Measurements from ENCODE around the gene ARHGAP6.
A peak's percentile ranks its signal among the peaks of the same experiment; 100 is the strongest.

ARHGAP6 gene

GRCh38 chrX:11382930-11383329, 282.8 kb downstream of the ARHGAP6 start:
- no peak for TF ChIP-seq RAD21 (IDR thresholded peaks at IDR 0.05; ENCODE audit: low read depth)
- no peak for TF ChIP-seq CEBPB (IDR thresholded peaks at IDR 0.05)
- TF ChIP-seq CREB1 (IDR thresholded peaks at IDR 0.05; ENCODE audit: low read depth) = no peak
- no peak for TF ChIP-seq MAX (IDR thresholded peaks at IDR 0.05)
- no peak for TF ChIP-seq TEAD4 (IDR thresholded peaks at IDR 0.05)
- TF ChIP-seq FOXM1 (IDR thresholded peaks at IDR 0.05; ENCODE audit: borderline replicate concordance, low read depth) = no peak
- TF ChIP-seq EP300 (IDR thresholded peaks at IDR 0.05; ENCODE audit: borderline replicate concordance) = no peak
- no peak for TF ChIP-seq YY1 (IDR thresholded peaks at IDR 0.05; ENCODE audit: low read depth)
- TF ChIP-seq EGR1 (IDR thresholded peaks at IDR 0.05) = no peak
- no peak for TF ChIP-seq ZBTB7A (IDR thresholded peaks at IDR 0.05; ENCODE audit: low read depth)
- no peak for TF ChIP-seq REST (IDR thresholded peaks at IDR 0.05; ENCODE audit: low read depth)
- TF ChIP-seq NFIC (IDR thresholded peaks at IDR 0.05) = no peak
- TF ChIP-seq TAF1 (IDR thresholded peaks at IDR 0.05; ENCODE audit: low read depth) = no peak
- TF ChIP-seq TCF12 (IDR thresholded peaks at IDR 0.05; ENCODE audit: low read depth) = no peak
- no peak for TF ChIP-seq USF1 (IDR thresholded peaks at IDR 0.05)

GRCh38 chrX:11381464-11381863, 284.3 kb downstream of the ARHGAP6 start:
- peak; percentile 39 for TF ChIP-seq RAD21 (IDR thresholded peaks at IDR 0.05; ENCODE audit: low read depth)
- TF ChIP-seq EP300 (IDR thresholded peaks at IDR 0.05; ENCODE audit: borderline replicate concordance) = no peak

GRCh38 chrX:11380187-11380844, 285.4 kb downstream of the ARHGAP6 start:
- no peak for TF ChIP-seq TAF1 (IDR thresholded peaks at IDR 0.05; ENCODE audit: low read depth)
- TF ChIP-seq YY1 (IDR thresholded peaks at IDR 0.05; ENCODE audit: low read depth) = no peak
- TF ChIP-seq REST (IDR thresholded peaks at IDR 0.05; ENCODE audit: low read depth) = no peak
- no peak for TF ChIP-seq ZBTB7A (IDR thresholded peaks at IDR 0.05; ENCODE audit: low read depth)
- no peak for TF ChIP-seq CREB1 (IDR thresholded peaks at IDR 0.05; ENCODE audit: low read depth)

- TF ChIP-seq FOXM1 (IDR thresholded peaks at IDR 0.05; ENCODE audit: borderline replicate concordance, low read depth) (no peak), EGR1 (IDR thresholded peaks at IDR 0.05) (no peak), YY1 (IDR thresholded peaks at IDR 0.05; ENCODE audit: low read depth) (no peak), EP300 (IDR thresholded peaks at IDR 0.05; ENCODE audit: borderline replicate concordance) (no peak), RAD21 (IDR thresholded peaks at IDR 0.05; ENCODE audit: low read depth) (no peak), CREB1 (IDR thresholded peaks at IDR 0.05; ENCODE audit: low read depth) (no peak), TEAD4 (IDR thresholded peaks at IDR 0.05) (no peak), NFIC (IDR thresholded peaks at IDR 0.05) (no peak), USF1 (IDR thresholded peaks at IDR 0.05) (no peak), MAX (IDR thresholded peaks at IDR 0.05) (no peak), TAF1 (IDR thresholded peaks at IDR 0.05; ENCODE audit: low read depth) (no peak)
Observed at GRCh38 chrX:11376163-11376562, 289.6 kb downstream of the ARHGAP6 start.

GRCh38 chrX:11375614-11376119, 290.1 kb downstream of the ARHGAP6 start:
- TF ChIP-seq CREB1 (IDR thresholded peaks at IDR 0.05; ENCODE audit: low read depth) (no peak), ZBTB7A (IDR thresholded peaks at IDR 0.05; ENCODE audit: low read depth) (no peak), NFIC (IDR thresholded peaks at IDR 0.05) (no peak), YY1 (IDR thresholded peaks at IDR 0.05; ENCODE audit: low read depth) (no peak), REST (IDR thresholded peaks at IDR 0.05; ENCODE audit: low read depth) (no peak), CEBPB (IDR thresholded peaks at IDR 0.05) (no peak), USF1 (IDR thresholded peaks at IDR 0.05) (no peak), RAD21 (IDR thresholded peaks at IDR 0.05; ENCODE audit: low read depth) (no peak), TCF12 (IDR thresholded peaks at IDR 0.05; ENCODE audit: low read depth) (no peak), FOXM1 (IDR thresholded peaks at IDR 0.05; ENCODE audit: borderline replicate concordance, low read depth) (no peak)
